HG02840 (cell line): ENCODE results near the gene ZMIZ1.

Source experiments
- ATAC-seq: cut with Tn5 transposase; IDR thresholded peaks from one replicate; pipeline ENCODE4 v1.9.1; 2021; ENCODE audit warnings: mild to moderate bottlenecking, moderate library complexity, moderate number of reproducible peaks; ENCODE audit not compliant: unreplicated experiment, low FRiP score

Gene ZMIZ1

DNA sequence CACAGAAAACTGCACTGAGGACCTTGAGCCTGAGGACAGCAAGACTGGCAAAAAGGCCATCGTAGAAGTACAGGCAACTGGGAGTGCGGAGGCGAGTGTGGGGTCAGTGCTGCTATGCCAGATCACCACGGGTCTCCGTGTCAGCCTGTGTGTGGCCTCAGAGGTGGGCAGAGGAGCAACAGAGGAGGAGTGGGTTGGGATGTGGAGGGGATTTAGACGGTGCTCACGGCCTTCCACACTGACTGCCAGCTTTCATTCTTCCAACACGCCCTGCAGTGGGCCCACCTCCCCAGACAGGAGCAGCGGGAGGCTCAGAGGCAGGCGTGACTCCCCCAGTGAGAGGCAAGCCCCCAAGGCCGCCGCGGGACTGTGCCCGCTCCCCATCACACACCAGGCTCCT lies 17.0 kb upstream of the ZMIZ1 start:
- ATAC-seq: no peak

DNA sequence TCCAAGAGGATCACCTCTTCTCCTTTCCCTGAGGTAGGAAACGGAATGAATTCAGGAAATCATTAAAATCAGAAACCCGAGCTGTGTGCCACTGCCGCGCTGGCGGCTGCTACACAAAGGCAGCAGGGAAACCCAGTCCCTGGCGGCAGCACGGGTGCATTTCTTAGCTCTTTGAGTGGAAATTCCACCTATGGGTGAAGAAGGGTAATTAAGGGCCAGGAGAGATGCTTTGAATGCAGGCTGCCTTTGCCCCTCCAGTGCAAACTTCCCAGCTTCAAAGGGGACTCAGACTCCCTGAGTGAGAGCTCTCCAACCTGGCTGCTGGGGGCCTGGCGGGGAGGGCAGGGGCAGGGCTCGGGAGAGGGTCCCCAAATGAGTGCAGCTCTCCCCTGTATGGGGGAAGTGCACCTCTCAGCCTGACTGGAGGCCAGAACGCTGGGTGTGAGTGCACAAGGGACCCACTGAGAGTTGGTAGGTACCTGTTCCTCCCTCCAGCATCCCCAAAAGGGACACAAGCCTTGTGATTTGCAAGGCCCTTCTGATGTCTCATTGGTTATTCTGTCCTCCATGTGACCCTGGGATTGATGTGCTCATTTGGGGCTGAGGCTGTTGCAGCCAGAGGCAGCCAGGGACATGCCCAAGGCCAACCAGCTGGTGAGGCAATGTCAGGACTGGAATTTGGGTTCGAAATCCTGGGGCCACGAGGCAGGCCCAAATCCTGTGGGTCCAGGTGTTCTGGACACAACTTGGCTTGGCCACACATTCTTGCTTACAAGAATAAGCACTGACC lies 16.3 kb upstream of the ZMIZ1 start:
- no peak for ATAC-seq

DNA sequence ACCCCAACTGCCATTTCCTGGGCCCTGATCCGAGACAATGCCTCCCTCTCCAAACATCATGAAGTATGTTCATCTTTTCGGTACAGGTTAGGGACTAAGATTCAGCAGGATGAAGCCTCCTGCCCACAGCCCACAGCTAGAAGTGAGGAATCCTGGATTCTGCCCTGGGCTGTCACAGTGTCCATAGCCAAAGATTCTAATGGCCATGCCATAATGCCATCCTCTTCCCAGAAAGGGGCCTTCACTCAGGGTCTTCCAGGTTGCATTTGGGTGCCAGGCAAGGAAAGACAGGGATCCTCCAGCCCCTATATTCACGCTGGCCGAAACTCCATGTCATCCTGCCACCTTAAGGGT lies 15.7 kb upstream of the ZMIZ1 start:
- ATAC-seq: no peak

DNA sequence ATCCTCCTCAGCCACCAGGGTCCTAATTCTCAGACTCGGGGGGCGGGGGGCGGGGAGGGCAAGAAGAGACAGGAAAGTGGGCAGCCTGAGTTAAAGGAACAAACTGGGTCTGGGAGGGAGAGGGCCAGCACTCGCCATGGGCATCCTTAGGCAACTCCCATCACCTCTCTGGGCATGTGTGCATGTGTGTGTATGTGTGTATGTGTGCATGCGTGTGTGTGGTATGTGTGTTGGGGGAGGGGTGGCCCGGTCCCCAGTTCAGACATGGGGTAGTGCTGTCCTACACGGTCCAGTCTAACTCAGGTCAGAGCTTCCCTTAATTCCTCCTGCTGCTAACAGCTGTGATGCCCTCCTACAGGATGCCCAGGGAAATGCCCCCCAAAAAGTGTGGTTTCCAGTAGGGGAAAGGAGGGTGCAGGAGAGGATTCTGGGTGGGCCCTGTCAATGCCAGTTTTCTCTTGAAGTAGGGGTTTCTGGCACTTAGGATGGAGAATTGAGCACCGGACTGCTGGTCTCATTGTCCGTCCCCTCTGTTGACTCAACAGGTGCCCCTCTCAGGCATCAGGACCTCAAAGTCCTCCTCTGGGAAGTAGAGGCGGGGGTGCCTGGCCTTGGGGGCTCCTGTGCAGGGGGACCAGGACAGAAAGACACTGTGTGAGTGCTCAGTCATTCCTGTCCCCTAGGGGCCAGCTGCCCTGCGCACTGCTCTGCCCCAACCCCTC lies 15.1 kb upstream of the ZMIZ1 start:
- no peak for ATAC-seq

DNA sequence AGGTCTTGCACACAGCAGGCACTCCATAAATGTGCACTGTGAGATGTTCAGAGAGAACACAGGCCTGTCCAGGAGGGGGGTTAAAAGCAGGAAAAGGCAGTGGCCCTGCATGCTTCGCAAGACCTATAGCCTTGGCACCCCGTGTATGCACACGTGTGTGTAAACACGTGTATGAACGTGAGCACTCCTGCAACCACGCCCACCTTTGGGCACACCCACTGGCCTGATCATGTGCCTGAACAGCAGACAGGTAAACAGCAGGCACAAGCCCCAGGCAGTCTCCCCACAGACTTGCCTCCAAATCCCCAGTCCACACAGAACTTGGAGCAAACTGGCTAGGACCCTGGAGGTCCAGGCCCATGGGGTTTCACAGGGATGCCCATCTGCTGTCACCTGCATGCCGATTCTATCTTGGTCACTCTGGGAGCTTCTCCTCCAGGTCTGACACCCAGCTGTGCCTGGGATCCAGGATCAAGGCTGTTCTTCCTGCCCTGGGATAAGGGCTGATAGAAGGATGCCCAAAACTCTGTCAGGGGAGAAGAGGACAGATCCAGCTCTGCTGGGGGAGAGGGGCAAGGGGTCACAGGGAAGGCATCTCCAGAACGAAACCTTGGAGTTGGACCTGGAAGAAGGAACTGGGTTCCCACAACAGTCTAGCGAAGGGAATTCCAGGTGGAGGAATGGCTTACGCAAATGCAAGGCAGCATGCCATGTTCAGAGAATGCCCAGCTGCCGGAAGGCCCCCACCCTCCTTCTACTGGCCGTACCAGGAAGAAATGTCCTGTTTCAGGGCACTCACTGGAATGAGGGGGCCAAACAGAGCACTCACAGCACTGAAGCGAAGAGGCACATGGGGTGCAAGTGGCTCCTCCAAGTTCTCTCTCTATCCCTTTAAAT lies 14.3 kb upstream of the ZMIZ1 start:
- ATAC-seq: no peak

DNA sequence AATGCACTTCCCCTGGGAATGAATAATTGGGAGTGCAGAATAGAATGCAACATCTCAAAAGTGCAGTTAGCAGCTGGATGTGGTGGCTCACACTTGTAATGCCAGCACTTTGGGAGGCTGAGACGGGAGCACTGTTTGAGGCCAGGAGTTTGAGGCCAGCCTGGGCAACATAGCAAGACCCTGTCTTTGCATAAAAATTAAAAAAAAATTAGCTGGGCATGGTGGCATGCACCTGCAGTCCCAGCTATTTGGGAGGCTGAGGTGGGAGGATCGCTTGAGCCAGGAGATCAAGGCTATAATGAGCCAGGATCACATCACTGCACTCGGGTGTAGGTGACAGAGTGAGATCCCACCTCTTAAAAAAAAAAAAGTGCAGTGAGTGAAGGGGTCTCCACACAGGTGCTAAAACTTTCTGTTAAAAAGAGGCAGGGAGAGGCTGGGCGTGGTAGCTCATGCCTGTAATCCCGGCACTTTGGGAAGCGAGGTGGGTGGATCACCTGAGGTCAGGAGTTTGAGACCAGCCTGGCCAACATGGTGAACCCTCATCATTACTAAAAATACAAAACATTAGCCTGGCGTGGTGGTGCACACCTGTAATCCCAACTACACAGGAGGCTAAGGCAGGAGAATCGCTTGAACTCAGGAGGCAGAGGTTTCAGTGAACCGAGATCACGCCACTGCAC lies 13.5 kb upstream of the ZMIZ1 start:
- no peak for ATAC-seq

DNA sequence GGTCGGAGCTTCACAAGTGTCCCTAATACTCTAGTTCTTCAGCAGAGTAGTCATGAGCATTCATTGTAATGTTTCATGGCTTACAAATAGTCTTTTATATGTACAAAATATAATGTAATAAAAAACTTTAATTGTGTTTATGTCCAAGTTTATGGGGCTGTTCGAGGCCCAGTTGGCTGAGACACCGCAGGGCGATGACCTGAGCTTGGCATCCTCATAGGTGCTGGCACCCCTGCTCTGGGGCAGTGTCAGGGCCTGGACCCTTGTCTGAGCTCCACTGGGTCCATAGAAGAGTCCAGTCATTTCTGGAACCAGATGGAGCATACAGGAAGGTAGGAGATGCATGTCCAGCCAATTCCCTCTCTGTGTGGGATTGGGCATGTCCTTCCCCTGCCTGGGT lies 12.9 kb upstream of the ZMIZ1 start:
- no peak for ATAC-seq

DNA sequence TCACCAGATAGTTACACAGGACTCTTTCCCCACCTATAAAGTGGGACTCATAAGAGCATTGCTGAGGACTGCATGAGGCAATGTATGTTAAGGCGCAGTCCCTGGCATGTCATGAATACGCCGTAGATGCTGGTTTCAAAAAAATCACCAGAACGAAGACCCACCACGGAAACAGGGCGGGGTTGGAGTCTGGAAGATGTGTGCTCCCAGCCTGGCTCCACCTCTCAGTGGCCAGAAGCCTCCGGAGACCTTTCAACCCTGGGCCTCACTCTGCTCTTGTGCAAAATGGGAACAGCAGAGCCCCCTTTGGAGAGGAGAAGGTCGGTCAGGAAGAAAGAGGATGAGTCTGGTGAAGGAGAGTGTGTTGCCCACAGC lies 12.4 kb upstream of the ZMIZ1 start:
- ATAC-seq: no peak

DNA sequence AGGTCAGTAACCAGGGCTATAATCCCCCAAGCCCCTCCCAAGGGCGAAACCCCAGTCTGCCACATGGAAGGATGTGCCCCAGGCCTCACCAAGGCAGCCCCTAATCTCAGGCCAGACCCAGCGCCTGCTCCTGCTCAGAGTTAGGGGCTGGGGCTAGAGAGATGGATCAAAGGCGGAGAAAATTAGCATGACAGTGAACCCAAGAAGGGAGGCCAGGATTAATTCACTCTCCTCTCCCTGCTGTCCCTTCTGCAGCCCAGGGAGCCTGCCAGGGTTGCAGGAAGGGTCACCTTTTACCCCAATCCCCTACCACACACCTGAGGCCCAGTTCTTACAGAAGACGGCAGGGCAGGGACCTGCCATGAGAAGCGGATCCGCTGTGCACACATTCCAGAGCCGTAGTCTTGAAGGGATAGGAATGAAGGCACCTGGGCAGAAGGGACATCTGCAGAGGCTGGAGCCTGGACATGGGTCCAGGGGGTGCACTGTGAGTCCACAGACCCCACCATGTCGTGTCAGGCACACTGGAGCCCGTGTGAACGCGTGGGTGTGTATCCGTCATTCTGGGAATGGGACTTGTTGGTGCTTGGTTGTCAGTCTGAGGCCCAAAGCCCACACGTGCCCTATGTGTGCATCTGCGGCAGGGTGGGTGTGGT lies 11.9 kb upstream of the ZMIZ1 start:
- ATAC-seq: no peak

DNA sequence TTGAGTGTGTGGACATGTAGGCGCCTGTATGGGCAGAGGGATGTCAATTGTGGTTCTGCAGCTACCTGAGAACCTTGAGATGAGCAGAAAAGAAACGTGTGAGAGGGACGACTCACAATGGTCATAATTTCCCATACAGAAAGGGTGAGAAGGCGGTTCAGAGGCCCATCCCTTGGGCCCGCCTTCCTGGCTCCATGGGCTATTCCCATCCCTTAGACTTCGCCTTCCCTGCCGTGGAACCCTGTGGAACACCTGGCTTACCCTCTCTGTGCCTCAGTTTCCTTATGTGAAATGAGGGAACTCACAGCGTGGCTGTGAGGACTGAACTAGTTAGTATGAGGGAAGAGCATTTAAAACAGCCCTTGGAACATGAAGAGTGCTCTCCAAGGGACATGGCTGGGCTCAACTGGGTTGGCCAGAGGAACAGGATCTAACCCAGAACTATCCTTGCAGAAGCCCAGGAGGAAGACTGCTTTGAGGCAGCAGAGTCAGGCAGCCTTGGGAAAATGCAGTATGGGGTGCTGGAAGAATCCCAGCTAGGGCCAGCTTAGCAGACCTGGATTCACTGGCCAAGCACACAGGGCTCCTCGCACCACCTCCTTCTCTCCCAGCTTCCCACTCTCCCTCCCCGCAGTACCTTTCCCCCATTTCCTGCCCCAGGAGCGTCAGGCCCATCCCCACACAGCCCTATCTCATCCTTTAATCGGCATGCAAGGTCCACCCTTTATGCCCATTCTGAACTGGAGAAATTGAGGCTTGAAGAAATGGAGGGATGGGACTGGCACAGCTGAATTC lies 11.1 kb upstream of the ZMIZ1 start:
- no peak for ATAC-seq

DNA sequence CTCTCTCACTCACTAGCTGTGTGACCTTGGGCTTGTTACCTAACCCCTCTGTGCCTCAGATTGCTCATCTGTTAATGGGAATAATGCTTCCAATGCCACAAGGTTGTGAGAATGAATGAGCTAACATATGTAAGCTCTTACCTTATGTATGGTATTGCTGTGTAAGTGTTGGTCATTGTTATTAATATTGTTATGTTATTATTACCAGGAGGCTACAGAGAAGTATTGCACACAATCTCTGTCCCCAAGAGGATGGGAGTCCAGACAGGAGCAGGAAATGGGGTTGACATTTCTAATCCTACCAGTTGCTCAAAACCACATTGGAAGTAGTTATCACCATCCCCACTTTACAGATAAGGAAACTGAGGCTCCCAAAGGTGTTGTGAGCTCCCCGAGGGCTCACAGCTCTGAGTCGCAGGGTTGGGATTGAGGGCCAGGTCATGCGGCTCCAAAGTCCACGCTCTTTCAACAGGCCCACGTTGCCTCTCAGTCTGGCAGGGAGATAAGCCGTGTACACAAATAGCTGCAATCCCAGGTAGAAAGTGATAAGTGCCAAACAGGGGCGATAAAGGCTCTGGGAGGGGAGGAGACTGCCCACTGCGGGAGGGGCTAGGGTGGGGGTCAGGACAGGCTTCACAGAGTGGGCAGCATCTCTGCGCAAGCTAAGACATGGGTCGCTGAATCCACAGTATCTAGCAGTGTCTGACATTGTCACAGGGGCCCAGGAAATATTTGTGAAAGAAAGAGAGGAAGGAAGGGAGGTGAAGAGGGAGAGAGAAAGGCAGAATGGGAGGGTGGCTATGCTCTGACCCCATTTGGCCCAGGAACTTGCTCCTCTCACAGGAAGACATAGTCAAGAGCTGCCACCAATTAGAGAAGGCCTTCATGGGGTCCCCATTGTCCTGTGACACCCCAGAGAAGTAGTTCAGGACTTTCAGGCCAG lies 9.6 kb upstream of the ZMIZ1 start:
- no peak for ATAC-seq

DNA sequence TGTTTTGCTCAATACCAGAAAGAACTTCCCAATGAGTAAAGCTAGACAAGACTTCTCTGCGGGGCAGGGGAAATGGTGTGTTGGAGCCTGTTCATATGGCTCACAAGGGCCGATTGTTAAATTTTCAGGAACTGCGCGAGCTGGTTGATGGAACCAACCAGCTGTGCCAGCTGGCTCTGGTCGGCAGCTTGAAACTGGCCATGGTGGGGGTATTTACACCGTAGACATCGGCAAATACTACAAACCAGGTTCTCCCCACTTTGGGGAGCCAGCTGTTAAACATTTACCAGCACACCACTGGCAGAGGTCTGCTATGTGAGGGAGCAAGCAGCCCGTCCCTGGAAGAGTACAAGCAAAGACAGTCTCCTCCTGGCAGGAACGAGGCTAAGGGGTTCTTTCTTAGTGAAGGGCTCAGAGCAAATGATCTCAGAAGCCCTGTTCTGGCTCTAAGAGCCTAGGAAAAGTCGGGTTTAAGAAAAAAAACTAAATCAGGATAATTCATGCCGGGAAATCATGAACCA lies 8.8 kb upstream of the ZMIZ1 start:
- ATAC-seq: no peak

DNA sequence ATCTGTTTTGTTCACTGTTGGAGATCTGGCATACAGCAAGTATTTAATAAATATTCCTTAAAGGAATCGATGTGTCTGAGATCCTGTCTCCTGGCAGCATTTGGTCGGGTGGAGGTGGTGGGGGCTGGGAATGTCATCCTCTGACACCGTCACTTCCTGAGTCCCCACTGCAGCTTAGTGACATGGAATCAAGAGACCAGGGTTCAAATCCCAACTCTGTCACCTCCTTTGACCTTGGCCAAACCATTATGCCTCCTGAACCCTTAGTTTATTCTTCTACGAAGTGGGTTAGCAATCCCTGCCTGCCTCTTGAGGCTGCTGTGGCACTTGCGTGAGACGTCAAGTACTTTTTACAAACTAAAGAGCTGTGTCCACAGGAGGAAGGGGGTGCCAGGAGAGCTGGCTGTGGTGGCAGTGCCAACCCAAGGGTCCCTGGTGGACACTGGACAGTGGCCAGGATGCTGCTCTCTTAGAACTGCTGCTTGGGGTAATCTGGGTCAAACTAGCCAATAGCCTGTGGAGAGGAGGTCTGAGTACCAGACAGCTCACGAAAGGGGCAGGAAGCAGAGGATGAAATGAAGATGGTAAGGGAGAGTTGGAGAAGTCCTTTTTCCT lies 8.0 kb upstream of the ZMIZ1 start:
- no peak for ATAC-seq

DNA sequence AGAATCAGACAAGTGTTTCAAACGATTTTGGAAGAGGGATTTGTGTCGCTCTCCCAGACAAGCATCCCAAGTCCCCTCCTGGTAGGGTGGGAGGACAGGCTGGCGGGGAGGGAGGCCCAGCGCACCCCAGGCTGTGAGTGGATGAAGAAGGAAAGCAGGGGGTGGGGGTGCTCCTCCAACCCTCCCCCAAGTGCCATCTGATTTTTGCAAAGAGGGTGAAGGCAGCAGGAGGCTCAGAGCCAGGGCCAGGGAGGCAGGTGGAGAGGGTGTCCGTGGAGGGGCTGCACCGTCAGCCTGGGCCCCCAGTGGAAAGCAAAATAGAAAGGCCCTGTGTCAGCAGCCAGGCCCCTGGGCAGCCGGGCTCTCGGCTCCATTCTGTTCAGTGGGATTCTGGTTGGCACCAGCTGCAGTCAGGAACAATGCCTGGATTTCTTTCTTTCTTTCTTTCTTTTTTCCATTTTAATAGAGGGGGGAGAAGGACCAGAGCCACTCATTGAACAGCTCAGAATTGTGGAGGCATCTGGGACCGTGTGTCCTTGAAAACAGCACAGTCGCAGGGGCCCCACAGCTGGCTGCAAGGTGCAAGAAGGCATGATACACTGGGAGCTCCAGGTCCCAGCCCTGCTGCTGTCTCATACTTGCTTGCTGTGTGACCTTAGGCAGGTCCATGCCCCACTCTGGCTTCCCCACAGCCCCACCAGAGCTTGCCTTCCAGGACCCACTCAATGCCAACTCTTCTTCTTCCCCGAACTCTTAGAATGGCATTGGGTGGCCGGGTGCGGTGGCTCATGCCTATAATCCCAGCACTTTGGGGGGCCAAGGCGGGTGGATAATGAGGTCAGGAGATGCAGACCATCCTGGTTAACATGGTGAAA lies 7.1 kb upstream of the ZMIZ1 start:
- ATAC-seq: no peak

DNA sequence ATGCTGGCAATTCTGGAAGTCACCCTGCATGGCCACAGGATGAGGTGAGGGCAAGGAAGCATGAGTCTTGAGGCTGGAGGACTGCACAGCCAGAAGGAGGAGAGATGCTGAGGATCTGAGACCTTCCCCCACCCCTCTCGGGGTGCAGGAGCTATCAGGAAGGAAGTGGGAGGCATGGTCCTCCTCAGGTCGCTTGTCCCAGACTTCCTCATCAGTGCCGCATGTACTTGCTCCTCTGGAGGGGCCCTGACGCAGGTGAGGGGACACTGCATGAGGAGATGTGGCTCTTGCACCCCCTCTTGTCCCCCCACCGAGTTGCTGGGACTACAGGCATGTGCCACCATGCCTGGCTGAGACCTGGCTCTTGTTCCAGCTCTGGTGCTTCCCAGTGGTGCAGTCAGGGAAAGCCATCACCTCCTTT lies 5.7 kb upstream of the ZMIZ1 start:
- ATAC-seq: no peak

DNA sequence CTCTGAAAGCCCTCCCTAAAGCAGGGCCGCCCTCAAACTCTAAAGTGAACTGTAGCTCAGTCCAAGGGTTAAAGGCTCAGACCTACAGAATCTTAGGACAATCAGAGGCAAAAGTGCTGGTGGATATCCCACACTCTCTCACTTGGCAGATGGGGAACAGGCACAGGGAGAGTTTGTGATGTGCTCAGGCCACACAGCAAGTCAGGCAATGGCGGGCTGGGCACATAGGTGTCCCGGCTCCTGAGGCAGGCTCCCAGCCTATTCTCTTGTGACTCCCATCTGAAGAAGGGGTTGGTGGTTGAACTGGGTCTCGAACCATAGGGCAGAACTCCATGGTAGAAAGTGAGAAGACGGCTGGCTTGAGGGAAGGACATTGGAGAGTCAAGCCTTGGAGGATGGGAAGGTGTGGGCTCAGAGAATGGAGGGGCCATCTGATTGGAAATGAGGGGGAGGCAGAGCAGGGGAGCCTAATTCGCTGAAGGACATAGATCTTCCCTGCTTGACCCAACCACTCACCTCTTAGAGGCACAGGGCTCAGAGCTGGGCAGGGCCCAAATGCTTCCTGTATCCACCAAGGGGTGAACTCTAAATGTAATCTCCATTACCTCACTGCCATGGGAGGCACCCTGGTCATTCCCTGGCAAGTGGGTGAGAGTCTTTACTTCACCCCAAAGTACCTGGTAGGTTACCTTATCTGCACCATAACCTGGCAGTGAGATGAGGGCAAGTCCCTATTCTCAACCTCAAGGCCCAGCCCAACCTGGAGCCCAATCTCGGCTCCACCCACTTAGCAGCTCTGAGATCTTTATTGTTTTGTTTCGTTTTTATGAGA lies 4.9 kb upstream of the ZMIZ1 start:
- no peak for ATAC-seq
